A673 (cell line): ENCODE results near the gene EFCAB8. TPM values are rescaled to one million over a fixed set of nuclear protein-coding genes. Genes with fewer than 3 reads are reported as not detected.

ENCODE experiments used
- BruUV-seq: library from RNA; stranded (reverse); fragments of 400-500 nt; replicated peaks from 2 replicates; lab custom pipeline; 2021; lab: Mats Ljungman, UMichigan
- CTCF ChIA-PET: fragments of 300-600 bp; sonication (Branson Sonifier 250); formaldehyde crosslinking; loops from one replicate; lab custom pipeline; 2022; ENCODE audit warnings: antibody characterized with exemption; lab: Charles Lee
- POLR2A ChIA-PET: fragments of 300-600 bp; sonication (Branson Sonifier 250); formaldehyde crosslinking; loops from one replicate; lab custom pipeline; 2022; ENCODE audit warnings: antibody characterized with exemption; ENCODE audit not compliant: low non-redundant PET; lab: Charles Lee
- DNase-seq: peaks from one replicate; pipeline ENCODE4 v3.0.0-alpha.2; 2015; ENCODE audit warnings: low spot score
- H3K27ac ChIP-seq: fragments of 200-600 bp; sonication (generic); 2 replicates; pipeline ENCODE4 v1.5.1; 2016; ENCODE audit warnings: mixed run types, low read depth, mild to moderate bottlenecking, mixed read lengths, antibody characterized with exemption, low read length; ENCODE audit not compliant: poor library complexity, severe bottlenecking
- H3K27me3 ChIP-seq: fragments of 200-600 bp; sonication (generic); replicated peaks from 2 replicates; pipeline ENCODE4 v1.6.1; 2017; ENCODE audit warnings: mixed run types, low read depth, mild to moderate bottlenecking, mixed read lengths, antibody characterized with exemption, low read length; ENCODE audit not compliant: insufficient read depth, poor library complexity
- H3K36me3 ChIP-seq: fragments of 200-600 bp; sonication (generic); 2 replicates; pipeline ENCODE4 v1.6.1; 2016; ENCODE audit warnings: mixed run types, mild to moderate bottlenecking, mixed read lengths, antibody characterized with exemption, low read length; ENCODE audit not compliant: insufficient read depth, poor library complexity, severe bottlenecking
- H3K4me1 ChIP-seq: fragments of 200-600 bp; sonication (generic); 2 replicates; pipeline ENCODE4 v1.6.1; 2017; ENCODE audit warnings: mixed run types, mild to moderate bottlenecking, mixed read lengths, antibody characterized with exemption, low read length; ENCODE audit not compliant: insufficient read depth, poor library complexity, severe bottlenecking
- H3K4me3 ChIP-seq: fragments of 200-600 bp; sonication (generic); 2 replicates; pipeline ENCODE4 v1.5.1; 2016; ENCODE audit warnings: low read depth, mixed run types, mild to moderate bottlenecking, mixed read lengths, low read length; ENCODE audit not compliant: poor library complexity, severe bottlenecking
- H3K9me3 ChIP-seq: fragments of 200-600 bp; sonication (generic); 2 replicates; pipeline ENCODE4 v1.6.1; 2016; ENCODE audit warnings: mixed run types, low read depth, mild to moderate bottlenecking, mixed read lengths, antibody characterized with exemption, low read length; ENCODE audit not compliant: poor library complexity, severe bottlenecking
- EZH2 ChIP-seq: fragments of 200-600 bp; sonication (generic); IDR thresholded peaks from 2 replicates; pipeline ENCODE4 v1.6.1; 2017; ENCODE audit warnings: borderline replicate concordance, low read depth, mild to moderate bottlenecking, mixed read lengths, antibody characterized with exemption, low read length; ENCODE audit not compliant: poor library complexity, severe bottlenecking
- intact Hi-C: fragments of 100-400 bp; cut with micrococcal nuclease; formaldehyde crosslinking; loops from one replicate; pipeline ENCODE4 v1.10.0; 2022; ENCODE audit not compliant: unreplicated experiment
- total RNA-seq: library from RNA; stranded (reverse); gene quantifications from 2 replicates; pipeline ENCODE4 v1.2.3, GENCODE V29; 2021
- TF ChIP-seq, protein P1 (sequence below): fragments of 300-800, 200-600 bp; sonication (generic); conservative IDR thresholded peaks from 2 replicates; pipeline ENCODE4 v1.5.1; 2017; ENCODE audit warnings: low read depth, mild to moderate bottlenecking, antibody characterized with exemption, low read length, moderate library complexity, mixed read lengths

Gene EFCAB8
- total RNA-seq, 1 experiment from 2014 or later, result not detected

DNA sequence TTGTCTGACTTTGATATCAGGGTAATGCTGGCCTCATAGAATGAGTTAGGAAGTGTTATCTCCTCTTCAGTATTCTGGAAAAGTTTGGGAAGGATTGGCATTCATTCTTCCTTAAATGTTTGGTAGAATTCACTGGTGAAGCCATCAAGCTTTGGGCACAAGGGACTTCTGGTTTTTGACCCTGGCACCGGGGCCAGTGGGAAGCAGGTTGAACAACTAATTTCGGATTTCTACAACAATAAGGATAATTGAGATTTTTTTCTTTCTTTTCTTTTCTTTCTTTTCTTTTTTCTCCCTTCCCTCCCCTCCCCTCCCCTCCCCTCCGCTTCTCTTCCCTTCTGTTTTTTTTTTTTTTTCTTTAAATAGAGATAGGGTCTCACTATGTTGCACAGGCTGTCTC lies 70.4 kb downstream of the EFCAB8 start:
- no peak overlapping the region for H3K4me3 ChIP-seq
- POLR2A ChIA-PET, result no interaction called here
- no peaks in the 10 kb centered on the region for H3K9me3 ChIP-seq
- no peak for DNase-seq
- no peaks in the 10 kb centered on the region for H3K4me1 ChIP-seq
- no peaks in the 10 kb centered on the region for H3K27me3 ChIP-seq
- H3K27ac ChIP-seq, result no peak overlapping the region
- no peaks in the 10 kb centered on the region for H3K36me3 ChIP-seq
- BruUV-seq, result no TSS peak
- intact Hi-C loops, result no loop called here
- TF ChIP-seq, protein P1, sequence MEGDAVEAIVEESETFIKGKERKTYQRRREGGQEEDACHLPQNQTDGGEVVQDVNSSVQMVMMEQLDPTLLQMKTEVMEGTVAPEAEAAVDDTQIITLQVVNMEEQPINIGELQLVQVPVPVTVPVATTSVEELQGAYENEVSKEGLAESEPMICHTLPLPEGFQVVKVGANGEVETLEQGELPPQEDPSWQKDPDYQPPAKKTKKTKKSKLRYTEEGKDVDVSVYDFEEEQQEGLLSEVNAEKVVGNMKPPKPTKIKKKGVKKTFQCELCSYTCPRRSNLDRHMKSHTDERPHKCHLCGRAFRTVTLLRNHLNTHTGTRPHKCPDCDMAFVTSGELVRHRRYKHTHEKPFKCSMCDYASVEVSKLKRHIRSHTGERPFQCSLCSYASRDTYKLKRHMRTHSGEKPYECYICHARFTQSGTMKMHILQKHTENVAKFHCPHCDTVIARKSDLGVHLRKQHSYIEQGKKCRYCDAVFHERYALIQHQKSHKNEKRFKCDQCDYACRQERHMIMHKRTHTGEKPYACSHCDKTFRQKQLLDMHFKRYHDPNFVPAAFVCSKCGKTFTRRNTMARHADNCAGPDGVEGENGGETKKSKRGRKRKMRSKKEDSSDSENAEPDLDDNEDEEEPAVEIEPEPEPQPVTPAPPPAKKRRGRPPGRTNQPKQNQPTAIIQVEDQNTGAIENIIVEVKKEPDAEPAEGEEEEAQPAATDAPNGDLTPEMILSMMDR, result no peak
- no peak for TF ChIP-seq EZH2
- CTCF ChIA-PET, result no interaction called here

DNA sequence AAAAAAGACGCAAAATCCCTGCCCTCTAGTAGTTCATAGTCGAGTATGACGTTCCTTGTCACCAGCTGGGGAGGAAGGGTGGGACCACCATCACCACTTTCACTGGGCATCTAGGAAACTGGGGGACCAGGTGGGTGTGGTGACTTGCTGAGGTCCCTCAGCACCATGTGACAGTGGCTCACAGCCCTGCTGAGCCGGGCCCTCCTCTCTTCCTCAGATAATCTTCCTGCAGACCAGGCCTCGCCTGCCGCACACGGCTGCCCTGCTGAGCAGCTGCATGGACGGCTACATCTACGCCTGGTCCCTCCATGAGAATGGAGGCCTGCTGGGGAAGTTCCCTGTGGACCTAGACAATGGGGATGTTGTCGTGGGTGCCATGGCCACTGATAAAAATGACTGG lies 71.5 kb downstream of the EFCAB8 start:
- CTCF ChIA-PET, result no interaction called here

DNA sequence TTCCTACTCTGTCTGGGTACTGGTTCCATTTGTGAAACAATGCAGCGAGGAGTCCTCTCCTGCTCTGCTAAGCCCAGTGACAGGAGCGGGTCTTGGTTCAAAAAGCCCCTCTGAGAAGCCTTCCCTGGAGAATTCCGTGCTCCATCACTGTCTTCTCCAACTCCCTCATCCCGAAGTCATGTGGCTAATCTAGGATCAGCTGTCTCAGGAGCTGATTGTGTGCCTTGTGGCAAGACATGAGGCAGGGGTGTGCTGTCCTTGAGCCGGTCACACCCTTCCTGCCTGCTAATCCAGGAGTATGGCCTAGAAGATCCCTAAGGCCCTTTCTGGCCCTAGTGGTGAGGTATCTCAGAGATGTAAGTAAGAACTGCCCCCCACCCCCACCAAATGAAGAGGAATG lies 72.0 kb downstream of the EFCAB8 start:
- intact Hi-C loops, result no loop called here
- Histone ChIP-seq H3K27ac (no peak overlapping the region), H3K27me3 (no peaks in the 10 kb centered on the region), H3K9me3 (no peaks in the 10 kb centered on the region), H3K36me3 (no peaks in the 10 kb centered on the region), H3K4me1 (no peaks in the 10 kb centered on the region), H3K4me3 (no peak overlapping the region)
- CTCF ChIA-PET, result no interaction called here
- BruUV-seq, result no TSS peak
- TF ChIP-seq, protein P1, result no peak
- TF ChIP-seq EZH2, result no peak
- DNase-seq, result no peak
- POLR2A ChIA-PET, result no interaction called here

More for the DNA sequence above, 71.5 kb downstream of the EFCAB8 start:
- TF ChIP-seq, protein P1, result no peak
- no peak for TF ChIP-seq EZH2
- H3K9me3 ChIP-seq, result no peaks in the 10 kb centered on the region
- intact Hi-C loops, result no loop called here
- H3K27ac ChIP-seq, result no peak overlapping the region
- no peak for DNase-seq
- no peaks in the 10 kb centered on the region for H3K36me3 ChIP-seq
- POLR2A ChIA-PET, result interaction anchor here (0.5 kb wide), 1 partner anchor 412 kb away, joined by 7 read pairs; no protein-coding TSS in a partner anchor
- no TSS peak for BruUV-seq
- no peak overlapping the region for H3K4me3 ChIP-seq
- no peaks in the 10 kb centered on the region for H3K4me1 ChIP-seq
- no peaks in the 10 kb centered on the region for H3K27me3 ChIP-seq
